Brain microvascular endothelial cell (primary cell): ENCODE results near the gene L1CAM.

ENCODE experiments used
- DNase-seq: peaks from one replicate; pipeline ENCODE4 v3.0.0-alpha.2; 2020
- H3K27ac ChIP-seq: fragments of 250-450 bp; sonication (Bioruptor Pico); 2 replicates; pipeline ENCODE4 v1.5.1; 2020; ENCODE audit warnings: mild to moderate bottlenecking, moderate library complexity
- H3K27me3 ChIP-seq: fragments of 250-450 bp; sonication (Bioruptor Pico); replicated peaks from 2 replicates; pipeline ENCODE4 v1.5.1; 2020; ENCODE audit warnings: mild to moderate bottlenecking
- H3K36me3 ChIP-seq: fragments of 250-450 bp; sonication (Bioruptor Pico); replicated peaks from 2 replicates; pipeline ENCODE4 v1.5.1; 2020; ENCODE audit warnings: mild to moderate bottlenecking
- H3K4me3 ChIP-seq: 2 replicates; pipeline ENCODE4 v1.5.1; 2011; ENCODE audit warnings: low read depth, mild to moderate bottlenecking, control low read depth, low read length, moderate library complexity
- CTCF ChIP-seq: IDR thresholded peaks from 2 replicates; pipeline ENCODE4 v1.5.1; 2011; ENCODE audit warnings: low read depth, mild to moderate bottlenecking, moderate library complexity, low read length, control low read depth, inconsistent platforms; ENCODE audit errors: missing control alignments
- in situ Hi-C: cut with HindIII; loops from 2 replicates; pipeline ENCODE4 v1.10.0; 2017; ENCODE audit warnings: low sequenced_read_pairs, low pct_ligation_motif_present

The L1CAM gene

GRCh38 chrX:153827903-153828302 is 58.1 kb downstream of the L1CAM start:
- Histone ChIP-seq H3K4me3 (no peak overlapping the region), H3K27me3 (peaks cover 22% of the 10 kb centered on the region), H3K36me3 (no peaks in the 10 kb centered on the region), H3K27ac (no peak overlapping the region)
- no peak for TF ChIP-seq CTCF
- no peak for DNase-seq
- in situ Hi-C loops = no loop called here

- TF ChIP-seq CTCF = no peak
Observed at GRCh38 chrX:153827016-153827415, 59.0 kb downstream of the L1CAM start.

GRCh38 chrX:153825042-153825441 is 60.9 kb downstream of the L1CAM start:
- in situ Hi-C loops = no loop called here
- Histone ChIP-seq H3K27me3 (peaks cover 11% of the 10 kb centered on the region), H3K4me3 (no peak overlapping the region), H3K36me3 (no peaks in the 10 kb centered on the region), H3K27ac (no peak overlapping the region)
- TF ChIP-seq CTCF = no peak
- DNase-seq = no peak

More at GRCh38 chrX:153827016-153827415, 59.0 kb downstream of the L1CAM start:
- Histone ChIP-seq H3K36me3 (no peaks in the 10 kb centered on the region), H3K4me3 (no peak overlapping the region), H3K27me3 (peaks cover 22% of the 10 kb centered on the region), H3K27ac (no peak overlapping the region)
- in situ Hi-C loops = no loop called here
- DNase-seq = no peak

- no peaks in the 10 kb centered on the region for H3K36me3 ChIP-seq
- H3K27me3 ChIP-seq = peaks cover 5% of the 10 kb centered on the region
- DNase-seq = no peak
- TF ChIP-seq CTCF = no peak
- H3K4me3 ChIP-seq = no peak overlapping the region
- in situ Hi-C loops = no loop called here
- no peak overlapping the region for H3K27ac ChIP-seq
Observed at GRCh38 chrX:153824348-153824747, 61.6 kb downstream of the L1CAM start.

- DNase-seq = no peak
- TF ChIP-seq CTCF = no peak
- no peaks in the 10 kb centered on the region for H3K36me3 ChIP-seq
- no peak overlapping the region for H3K4me3 ChIP-seq
- in situ Hi-C loops = no loop called here
- H3K27me3 ChIP-seq = no peaks in the 10 kb centered on the region
- H3K27ac ChIP-seq = no peak overlapping the region
Observed at GRCh38 chrX:153821066-153821465, 64.9 kb downstream of the L1CAM start.

- Histone ChIP-seq H3K4me3 (no peak overlapping the region), H3K27ac (no peak overlapping the region), H3K27me3 (no peaks in the 10 kb centered on the region), H3K36me3 (no peaks in the 10 kb centered on the region)
- TF ChIP-seq CTCF = no peak
- in situ Hi-C loops = no loop called here
- DNase-seq = no peak
Observed at GRCh38 chrX:153820601-153821000, 65.4 kb downstream of the L1CAM start.
